GM23338 (cell line): Measurements from ENCODE around the gene WFDC12.

Experiments used
- EZH2 ChIP-seq: fragments of 200-600 bp; sonication (generic); IDR thresholded peaks from one replicate; pipeline ENCODE4 v1.8.0; 2017; ENCODE audit warnings: antibody characterized with exemption, mild to moderate bottlenecking, low read depth; ENCODE audit not compliant: unreplicated experiment
- EZH2phosphoT487 ChIP-seq: fragments of 200-600 bp; sonication (generic); IDR thresholded peaks from one replicate; pipeline ENCODE4 v1.8.1; 2018; ENCODE audit warnings: antibody characterized with exemption; ENCODE audit not compliant: unreplicated experiment
- JUNB ChIP-seq: IDR thresholded peaks from one replicate; pipeline ENCODE4 v1.6.1; 2016; ENCODE audit warnings: antibody characterized with exemption; ENCODE audit not compliant: unreplicated experiment
- POLR2AphosphoS5 ChIP-seq: IDR thresholded peaks from 2 replicates; pipeline ENCODE4 v1.6.1; 2016; ENCODE audit warnings: antibody characterized with exemption, low read depth
- STAT1 ChIP-seq: IDR thresholded peaks from one replicate; pipeline ENCODE4 v1.6.1; 2016; ENCODE audit warnings: antibody characterized with exemption; ENCODE audit not compliant: unreplicated experiment
- TF ChIP-seq, protein P1 (sequence below), 2 experiments: fragments of 200-600 bp in 1 of 2; sonication (generic) in 1 of 2; conservative IDR thresholded peaks; 2 replicates each; pipeline versions ENCODE4 v1.5.1 to v1.6.1; 2016 to 2017; ENCODE audit warnings: antibody characterized with exemption in 2 of 2, low read depth in 2 of 2, mild to moderate bottlenecking in 2 of 2, moderate library complexity in 1 of 2
- TF ChIP-seq, protein P2 (sequence below): IDR thresholded peaks from one replicate; pipeline ENCODE4 v1.6.1; 2018; ENCODE audit warnings: antibody characterized with exemption; ENCODE audit not compliant: unreplicated experiment

DNA sequence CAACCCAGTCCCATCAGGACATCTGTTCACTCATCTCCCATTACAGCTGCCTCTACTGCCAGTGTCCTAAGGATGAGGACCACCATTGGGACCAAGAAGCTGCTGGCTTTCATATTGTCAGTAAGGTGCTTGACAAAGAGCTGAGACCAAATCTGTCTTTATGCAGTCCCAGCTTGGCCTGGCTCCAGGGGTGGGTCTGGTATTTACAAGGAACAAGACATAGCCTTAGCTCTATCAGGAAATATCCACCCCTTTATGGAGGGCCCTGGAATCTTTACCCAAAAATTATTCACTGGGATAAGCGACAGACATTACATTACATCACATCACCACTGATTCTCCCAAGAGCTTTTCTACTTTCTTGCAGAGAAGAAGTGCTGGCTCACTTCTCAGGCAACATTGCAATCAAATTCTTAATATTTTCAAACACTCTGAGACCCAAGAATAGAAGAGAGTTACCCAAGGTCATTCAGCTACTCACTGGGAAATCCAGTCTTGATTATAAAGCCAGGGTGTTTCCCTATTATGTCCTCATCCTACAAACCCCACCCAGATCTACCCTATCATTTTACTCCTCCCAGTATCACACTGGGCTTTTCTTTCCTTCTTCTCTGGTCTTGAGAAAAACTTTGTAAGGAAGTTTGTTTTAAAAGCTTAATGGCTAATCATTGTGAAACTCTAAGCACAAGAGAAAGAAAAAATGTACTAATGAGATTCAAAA is 39.0 kb upstream of the WFDC12 start:
- TF ChIP-seq EZH2 (no peak), EZH2phosphoT487 (no peak), JUNB (no peak), POLR2AphosphoS5 (no peak), STAT1 (no peak)
- TF ChIP-seq, protein P1, sequence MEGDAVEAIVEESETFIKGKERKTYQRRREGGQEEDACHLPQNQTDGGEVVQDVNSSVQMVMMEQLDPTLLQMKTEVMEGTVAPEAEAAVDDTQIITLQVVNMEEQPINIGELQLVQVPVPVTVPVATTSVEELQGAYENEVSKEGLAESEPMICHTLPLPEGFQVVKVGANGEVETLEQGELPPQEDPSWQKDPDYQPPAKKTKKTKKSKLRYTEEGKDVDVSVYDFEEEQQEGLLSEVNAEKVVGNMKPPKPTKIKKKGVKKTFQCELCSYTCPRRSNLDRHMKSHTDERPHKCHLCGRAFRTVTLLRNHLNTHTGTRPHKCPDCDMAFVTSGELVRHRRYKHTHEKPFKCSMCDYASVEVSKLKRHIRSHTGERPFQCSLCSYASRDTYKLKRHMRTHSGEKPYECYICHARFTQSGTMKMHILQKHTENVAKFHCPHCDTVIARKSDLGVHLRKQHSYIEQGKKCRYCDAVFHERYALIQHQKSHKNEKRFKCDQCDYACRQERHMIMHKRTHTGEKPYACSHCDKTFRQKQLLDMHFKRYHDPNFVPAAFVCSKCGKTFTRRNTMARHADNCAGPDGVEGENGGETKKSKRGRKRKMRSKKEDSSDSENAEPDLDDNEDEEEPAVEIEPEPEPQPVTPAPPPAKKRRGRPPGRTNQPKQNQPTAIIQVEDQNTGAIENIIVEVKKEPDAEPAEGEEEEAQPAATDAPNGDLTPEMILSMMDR (conservative IDR thresholded peaks at IDR 0.05; ENCODE audit: low read depth in 2 of 2): no peak
- TF ChIP-seq, protein P2, sequence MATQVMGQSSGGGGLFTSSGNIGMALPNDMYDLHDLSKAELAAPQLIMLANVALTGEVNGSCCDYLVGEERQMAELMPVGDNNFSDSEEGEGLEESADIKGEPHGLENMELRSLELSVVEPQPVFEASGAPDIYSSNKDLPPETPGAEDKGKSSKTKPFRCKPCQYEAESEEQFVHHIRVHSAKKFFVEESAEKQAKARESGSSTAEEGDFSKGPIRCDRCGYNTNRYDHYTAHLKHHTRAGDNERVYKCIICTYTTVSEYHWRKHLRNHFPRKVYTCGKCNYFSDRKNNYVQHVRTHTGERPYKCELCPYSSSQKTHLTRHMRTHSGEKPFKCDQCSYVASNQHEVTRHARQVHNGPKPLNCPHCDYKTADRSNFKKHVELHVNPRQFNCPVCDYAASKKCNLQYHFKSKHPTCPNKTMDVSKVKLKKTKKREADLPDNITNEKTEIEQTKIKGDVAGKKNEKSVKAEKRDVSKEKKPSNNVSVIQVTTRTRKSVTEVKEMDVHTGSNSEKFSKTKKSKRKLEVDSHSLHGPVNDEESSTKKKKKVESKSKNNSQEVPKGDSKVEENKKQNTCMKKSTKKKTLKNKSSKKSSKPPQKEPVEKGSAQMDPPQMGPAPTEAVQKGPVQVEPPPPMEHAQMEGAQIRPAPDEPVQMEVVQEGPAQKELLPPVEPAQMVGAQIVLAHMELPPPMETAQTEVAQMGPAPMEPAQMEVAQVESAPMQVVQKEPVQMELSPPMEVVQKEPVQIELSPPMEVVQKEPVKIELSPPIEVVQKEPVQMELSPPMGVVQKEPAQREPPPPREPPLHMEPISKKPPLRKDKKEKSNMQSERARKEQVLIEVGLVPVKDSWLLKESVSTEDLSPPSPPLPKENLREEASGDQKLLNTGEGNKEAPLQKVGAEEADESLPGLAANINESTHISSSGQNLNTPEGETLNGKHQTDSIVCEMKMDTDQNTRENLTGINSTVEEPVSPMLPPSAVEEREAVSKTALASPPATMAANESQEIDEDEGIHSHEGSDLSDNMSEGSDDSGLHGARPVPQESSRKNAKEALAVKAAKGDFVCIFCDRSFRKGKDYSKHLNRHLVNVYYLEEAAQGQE: no peak
